Measurements from ENCODE around the gene MUC4.

Gene MUC4

GRCh38 chr3:195698647-195699387 is 112.9 kb downstream of the MUC4 start:
- TF ChIP-seq CTCF (IDR thresholded peaks at IDR 0.05; ENCODE audit: borderline replicate concordance, insufficient read depth, low read depth, low read length): no peak

GRCh38 chr3:195698325-195698646 is 113.4 kb downstream of the MUC4 start:
- H3K4me3 ChIP-seq (ENCODE audit: low read depth, low read length): no peak overlapping the region
- no peak for TF ChIP-seq CTCF (IDR thresholded peaks at IDR 0.05; ENCODE audit: borderline replicate concordance, insufficient read depth, low read depth, low read length)

More at GRCh38 chr3:195698647-195699387, 112.9 kb downstream of the MUC4 start:
- no peak overlapping the region for H3K4me3 ChIP-seq (ENCODE audit: low read depth, low read length)

GRCh38 chr3:195697582-195698324 is 114.0 kb downstream of the MUC4 start:
- no peak overlapping the region for H3K4me3 ChIP-seq (ENCODE audit: low read depth, low read length)
- no peak for TF ChIP-seq CTCF (IDR thresholded peaks at IDR 0.05; ENCODE audit: borderline replicate concordance, insufficient read depth, low read depth, low read length)

All from GM12875 (cell line).